ENCODE results near the gene ABCA2.

- TF ChIP-seq NRF1 (IDR thresholded peaks at IDR 0.05; ENCODE audit: low read depth, low read length) (no peak), CTCF (IDR thresholded peaks at IDR 0.05) (no peak), MAX (IDR thresholded peaks at IDR 0.05; ENCODE audit: low read depth) (no peak), REST (IDR thresholded peaks at IDR 0.05; ENCODE audit: low read depth, low read length) (no peak), USF2 (IDR thresholded peaks at IDR 0.05; ENCODE audit: borderline replicate concordance, low read depth, low read length) (no peak), POLR2AphosphoS5 (IDR thresholded peaks at IDR 0.05; ENCODE audit: low read depth, low read length) (no peak), ELF1 (IDR thresholded peaks at IDR 0.05) (no peak), PBX3 (IDR thresholded peaks at IDR 0.05) (no peak), NFIC (IDR thresholded peaks at IDR 0.05; ENCODE audit: borderline replicate concordance) (no peak), CHD2 (IDR thresholded peaks at IDR 0.05; ENCODE audit: low read length, partially characterized antibody) (no peak), EP300 (IDR thresholded peaks at IDR 0.05; ENCODE audit: borderline replicate concordance in 1 of 2, low read depth in 1 of 2, low read length in 1 of 2) (no peak), JUND (IDR thresholded peaks at IDR 0.05) (no peak), RAD21 (IDR thresholded peaks at IDR 0.05; ENCODE audit: low read length) (no peak), GABPA (IDR thresholded peaks at IDR 0.05; ENCODE audit: low read depth) (no peak)
Observed at GRCh38 chr9:136980669-136981478, 47.2 kb downstream of the ABCA2 start.

All from SK-N-SH (cell line).